Measurements from ENCODE around the gene LRCH1. TPM values are rescaled to one million over a fixed set of nuclear protein-coding genes. Genes with fewer than 3 reads are reported as not detected.

The LRCH1 gene
- total RNA-seq, 1 experiment from 2014 or later: 11.8 TPM

DNA sequence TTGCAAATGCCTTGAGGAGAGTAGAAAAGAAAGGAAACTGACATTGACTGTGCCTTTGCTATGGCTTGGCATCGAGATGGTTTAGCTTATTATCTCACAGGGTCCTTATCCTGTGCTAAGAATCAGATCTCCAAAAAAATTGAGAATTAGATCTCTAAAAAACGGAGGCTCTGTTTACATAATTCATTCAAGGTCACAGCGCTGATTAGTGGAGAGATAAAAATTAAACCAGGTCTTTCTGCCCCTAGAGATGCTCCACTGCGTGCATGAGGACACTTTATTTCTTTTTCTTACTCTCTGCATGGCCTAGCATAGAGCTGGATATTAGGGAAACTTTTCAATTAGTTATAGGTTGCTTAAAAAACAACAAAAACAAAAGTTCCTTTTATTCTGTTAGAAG, 17.3 kb downstream of the LRCH1 start (continued):
- TF ChIP-seq, protein P1, sequence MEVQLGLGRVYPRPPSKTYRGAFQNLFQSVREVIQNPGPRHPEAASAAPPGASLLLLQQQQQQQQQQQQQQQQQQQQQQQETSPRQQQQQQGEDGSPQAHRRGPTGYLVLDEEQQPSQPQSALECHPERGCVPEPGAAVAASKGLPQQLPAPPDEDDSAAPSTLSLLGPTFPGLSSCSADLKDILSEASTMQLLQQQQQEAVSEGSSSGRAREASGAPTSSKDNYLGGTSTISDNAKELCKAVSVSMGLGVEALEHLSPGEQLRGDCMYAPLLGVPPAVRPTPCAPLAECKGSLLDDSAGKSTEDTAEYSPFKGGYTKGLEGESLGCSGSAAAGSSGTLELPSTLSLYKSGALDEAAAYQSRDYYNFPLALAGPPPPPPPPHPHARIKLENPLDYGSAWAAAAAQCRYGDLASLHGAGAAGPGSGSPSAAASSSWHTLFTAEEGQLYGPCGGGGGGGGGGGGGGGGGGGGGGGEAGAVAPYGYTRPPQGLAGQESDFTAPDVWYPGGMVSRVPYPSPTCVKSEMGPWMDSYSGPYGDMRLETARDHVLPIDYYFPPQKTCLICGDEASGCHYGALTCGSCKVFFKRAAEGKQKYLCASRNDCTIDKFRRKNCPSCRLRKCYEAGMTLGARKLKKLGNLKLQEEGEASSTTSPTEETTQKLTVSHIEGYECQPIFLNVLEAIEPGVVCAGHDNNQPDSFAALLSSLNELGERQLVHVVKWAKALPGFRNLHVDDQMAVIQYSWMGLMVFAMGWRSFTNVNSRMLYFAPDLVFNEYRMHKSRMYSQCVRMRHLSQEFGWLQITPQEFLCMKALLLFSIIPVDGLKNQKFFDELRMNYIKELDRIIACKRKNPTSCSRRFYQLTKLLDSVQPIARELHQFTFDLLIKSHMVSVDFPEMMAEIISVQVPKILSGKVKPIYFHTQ (CRISPR knock-in tag; IDR thresholded peaks at IDR 0.05): no peak
- TF ChIP-seq, protein P2, sequence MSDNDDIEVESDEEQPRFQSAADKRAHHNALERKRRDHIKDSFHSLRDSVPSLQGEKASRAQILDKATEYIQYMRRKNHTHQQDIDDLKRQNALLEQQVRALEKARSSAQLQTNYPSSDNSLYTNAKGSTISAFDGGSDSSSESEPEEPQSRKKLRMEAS (CRISPR knock-in tag; IDR thresholded peaks at IDR 0.05): no peak
- TF ChIP-seq ZNF317 (CRISPR knock-in tag; IDR thresholded peaks at IDR 0.05; ENCODE audit: borderline replicate concordance, low read depth) (no peak), ZNF138 (CRISPR knock-in tag; conservative IDR thresholded peaks at IDR 0.05) (no peak), ATF1 (CRISPR knock-in tag; IDR thresholded peaks at IDR 0.05) (no peak), JAZF1 (CRISPR knock-in tag; IDR thresholded peaks at IDR 0.05) (no peak)
- TF ChIP-seq, protein P3, sequence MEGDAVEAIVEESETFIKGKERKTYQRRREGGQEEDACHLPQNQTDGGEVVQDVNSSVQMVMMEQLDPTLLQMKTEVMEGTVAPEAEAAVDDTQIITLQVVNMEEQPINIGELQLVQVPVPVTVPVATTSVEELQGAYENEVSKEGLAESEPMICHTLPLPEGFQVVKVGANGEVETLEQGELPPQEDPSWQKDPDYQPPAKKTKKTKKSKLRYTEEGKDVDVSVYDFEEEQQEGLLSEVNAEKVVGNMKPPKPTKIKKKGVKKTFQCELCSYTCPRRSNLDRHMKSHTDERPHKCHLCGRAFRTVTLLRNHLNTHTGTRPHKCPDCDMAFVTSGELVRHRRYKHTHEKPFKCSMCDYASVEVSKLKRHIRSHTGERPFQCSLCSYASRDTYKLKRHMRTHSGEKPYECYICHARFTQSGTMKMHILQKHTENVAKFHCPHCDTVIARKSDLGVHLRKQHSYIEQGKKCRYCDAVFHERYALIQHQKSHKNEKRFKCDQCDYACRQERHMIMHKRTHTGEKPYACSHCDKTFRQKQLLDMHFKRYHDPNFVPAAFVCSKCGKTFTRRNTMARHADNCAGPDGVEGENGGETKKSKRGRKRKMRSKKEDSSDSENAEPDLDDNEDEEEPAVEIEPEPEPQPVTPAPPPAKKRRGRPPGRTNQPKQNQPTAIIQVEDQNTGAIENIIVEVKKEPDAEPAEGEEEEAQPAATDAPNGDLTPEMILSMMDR (IDR thresholded peaks at IDR 0.05): no peak
- TF ChIP-seq, protein P4, sequence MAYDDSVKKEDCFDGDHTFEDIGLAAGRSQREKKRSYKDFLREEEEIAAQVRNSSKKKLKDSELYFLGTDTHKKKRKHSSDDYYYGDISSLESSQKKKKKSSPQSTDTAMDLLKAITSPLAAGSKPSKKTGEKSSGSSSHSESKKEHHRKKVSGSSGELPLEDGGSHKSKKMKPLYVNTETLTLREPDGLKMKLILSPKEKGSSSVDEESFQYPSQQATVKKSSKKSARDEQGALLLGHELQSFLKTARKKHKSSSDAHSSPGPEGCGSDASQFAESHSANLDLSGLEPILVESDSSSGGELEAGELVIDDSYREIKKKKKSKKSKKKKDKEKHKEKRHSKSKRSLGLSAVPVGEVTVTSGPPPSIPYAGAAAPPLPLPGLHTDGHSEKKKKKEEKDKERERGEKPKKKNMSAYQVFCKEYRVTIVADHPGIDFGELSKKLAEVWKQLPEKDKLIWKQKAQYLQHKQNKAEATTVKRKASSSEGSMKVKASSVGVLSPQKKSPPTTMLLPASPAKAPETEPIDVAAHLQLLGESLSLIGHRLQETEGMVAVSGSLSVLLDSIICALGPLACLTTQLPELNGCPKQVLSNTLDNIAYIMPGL (CRISPR knock-in tag; IDR thresholded peaks at IDR 0.05): no peak
- TF ChIP-seq, protein P5, sequence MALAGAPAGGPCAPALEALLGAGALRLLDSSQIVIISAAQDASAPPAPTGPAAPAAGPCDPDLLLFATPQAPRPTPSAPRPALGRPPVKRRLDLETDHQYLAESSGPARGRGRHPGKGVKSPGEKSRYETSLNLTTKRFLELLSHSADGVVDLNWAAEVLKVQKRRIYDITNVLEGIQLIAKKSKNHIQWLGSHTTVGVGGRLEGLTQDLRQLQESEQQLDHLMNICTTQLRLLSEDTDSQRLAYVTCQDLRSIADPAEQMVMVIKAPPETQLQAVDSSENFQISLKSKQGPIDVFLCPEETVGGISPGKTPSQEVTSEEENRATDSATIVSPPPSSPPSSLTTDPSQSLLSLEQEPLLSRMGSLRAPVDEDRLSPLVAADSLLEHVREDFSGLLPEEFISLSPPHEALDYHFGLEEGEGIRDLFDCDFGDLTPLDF (CRISPR knock-in tag; IDR thresholded peaks at IDR 0.05): no peak
- TF ChIP-seq, protein P6, sequence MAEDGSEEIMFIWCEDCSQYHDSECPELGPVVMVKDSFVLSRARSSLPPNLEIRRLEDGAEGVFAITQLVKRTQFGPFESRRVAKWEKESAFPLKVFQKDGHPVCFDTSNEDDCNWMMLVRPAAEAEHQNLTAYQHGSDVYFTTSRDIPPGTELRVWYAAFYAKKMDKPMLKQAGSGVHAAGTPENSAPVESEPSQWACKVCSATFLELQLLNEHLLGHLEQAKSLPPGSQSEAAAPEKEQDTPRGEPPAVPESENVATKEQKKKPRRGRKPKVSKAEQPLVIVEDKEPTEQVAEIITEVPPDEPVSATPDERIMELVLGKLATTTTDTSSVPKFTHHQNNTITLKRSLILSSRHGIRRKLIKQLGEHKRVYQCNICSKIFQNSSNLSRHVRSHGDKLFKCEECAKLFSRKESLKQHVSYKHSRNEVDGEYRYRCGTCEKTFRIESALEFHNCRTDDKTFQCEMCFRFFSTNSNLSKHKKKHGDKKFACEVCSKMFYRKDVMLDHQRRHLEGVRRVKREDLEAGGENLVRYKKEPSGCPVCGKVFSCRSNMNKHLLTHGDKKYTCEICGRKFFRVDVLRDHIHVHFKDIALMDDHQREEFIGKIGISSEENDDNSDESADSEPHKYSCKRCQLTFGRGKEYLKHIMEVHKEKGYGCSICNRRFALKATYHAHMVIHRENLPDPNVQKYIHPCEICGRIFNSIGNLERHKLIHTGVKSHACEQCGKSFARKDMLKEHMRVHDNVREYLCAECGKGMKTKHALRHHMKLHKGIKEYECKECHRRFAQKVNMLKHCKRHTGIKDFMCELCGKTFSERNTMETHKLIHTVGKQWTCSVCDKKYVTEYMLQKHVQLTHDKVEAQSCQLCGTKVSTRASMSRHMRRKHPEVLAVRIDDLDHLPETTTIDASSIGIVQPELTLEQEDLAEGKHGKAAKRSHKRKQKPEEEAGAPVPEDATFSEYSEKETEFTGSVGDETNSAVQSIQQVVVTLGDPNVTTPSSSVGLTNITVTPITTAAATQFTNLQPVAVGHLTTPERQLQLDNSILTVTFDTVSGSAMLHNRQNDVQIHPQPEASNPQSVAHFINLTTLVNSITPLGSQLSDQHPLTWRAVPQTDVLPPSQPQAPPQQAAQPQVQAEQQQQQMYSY (CRISPR knock-in tag; IDR thresholded peaks at IDR 0.05): no peak

DNA sequence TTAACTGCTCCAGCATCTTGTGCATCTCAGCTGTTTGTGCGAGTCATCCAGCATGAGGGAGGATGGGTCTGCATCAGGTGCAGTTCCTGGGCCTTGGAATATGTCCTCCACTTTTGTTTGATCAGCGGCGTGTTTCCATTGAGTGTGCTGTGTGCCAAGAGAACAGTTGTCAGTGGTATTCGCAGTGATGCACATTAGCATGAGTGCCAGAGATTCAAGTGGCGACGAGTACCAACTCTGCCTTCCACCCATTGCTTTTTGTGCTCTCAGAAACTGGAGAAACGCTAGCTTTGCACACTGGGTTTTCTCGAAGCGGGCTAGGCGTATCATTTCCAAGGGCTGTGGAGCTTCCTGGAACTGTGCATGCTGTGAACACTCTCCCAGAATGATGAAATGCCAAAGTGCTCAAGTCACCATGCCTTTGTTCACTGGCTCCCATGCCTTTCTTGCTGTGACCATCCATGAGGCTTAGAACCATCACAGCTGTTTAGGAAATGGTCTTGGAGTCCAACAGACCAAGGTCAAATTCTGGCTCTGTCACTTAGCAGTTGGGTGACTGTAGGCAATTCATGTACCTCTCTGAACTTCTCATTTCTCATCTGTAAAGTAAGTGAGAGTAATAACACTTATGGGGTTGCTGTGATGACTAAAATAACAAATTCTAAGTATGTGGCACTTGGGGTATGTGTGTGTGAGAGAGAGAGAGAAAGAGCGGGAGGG, 18.4 kb downstream of the LRCH1 start:
- POLR2A ChIA-PET: interaction anchor here (0.6 kb wide), 1 partner anchor 64 kb away, joined by 3 read pairs; no protein-coding TSS in a partner anchor
- ATAC-seq (no peak), DNase-seq (ENCODE audit: low spot score) (no peak)
- H3K36me3 Mint-ChIP-seq: no peaks in the 10 kb centered on the region
- no peak overlapping the region for H3K4me3 Mint-ChIP-seq
- H3K27ac Mint-ChIP-seq: 0 out of 2 replicates have a peak overlapping the region, but pooled peaks have one; percentile 46
- no peaks in the 10 kb centered on the region for H3K27me3 Mint-ChIP-seq (ENCODE audit: low read depth)
- H3K9me3 Mint-ChIP-seq: no peaks in the 10 kb centered on the region
- H3K4me1 Mint-ChIP-seq: peaks cover 37% of the 10 kb centered on the region
- CTCF ChIA-PET: interaction anchor here (1.4 kb wide), 1 partner anchor 19 kb away, joined by 4 read pairs; no protein-coding TSS in a partner anchor
- TF ChIP-seq, protein P7, sequence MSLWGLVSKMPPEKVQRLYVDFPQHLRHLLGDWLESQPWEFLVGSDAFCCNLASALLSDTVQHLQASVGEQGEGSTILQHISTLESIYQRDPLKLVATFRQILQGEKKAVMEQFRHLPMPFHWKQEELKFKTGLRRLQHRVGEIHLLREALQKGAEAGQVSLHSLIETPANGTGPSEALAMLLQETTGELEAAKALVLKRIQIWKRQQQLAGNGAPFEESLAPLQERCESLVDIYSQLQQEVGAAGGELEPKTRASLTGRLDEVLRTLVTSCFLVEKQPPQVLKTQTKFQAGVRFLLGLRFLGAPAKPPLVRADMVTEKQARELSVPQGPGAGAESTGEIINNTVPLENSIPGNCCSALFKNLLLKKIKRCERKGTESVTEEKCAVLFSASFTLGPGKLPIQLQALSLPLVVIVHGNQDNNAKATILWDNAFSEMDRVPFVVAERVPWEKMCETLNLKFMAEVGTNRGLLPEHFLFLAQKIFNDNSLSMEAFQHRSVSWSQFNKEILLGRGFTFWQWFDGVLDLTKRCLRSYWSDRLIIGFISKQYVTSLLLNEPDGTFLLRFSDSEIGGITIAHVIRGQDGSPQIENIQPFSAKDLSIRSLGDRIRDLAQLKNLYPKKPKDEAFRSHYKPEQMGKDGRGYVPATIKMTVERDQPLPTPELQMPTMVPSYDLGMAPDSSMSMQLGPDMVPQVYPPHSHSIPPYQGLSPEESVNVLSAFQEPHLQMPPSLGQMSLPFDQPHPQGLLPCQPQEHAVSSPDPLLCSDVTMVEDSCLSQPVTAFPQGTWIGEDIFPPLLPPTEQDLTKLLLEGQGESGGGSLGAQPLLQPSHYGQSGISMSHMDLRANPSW (CRISPR knock-in tag; conservative IDR thresholded peaks at IDR 0.05; ENCODE audit: low read depth): no peak
- TF ChIP-seq, protein P6 (CRISPR knock-in tag; IDR thresholded peaks at IDR 0.05): no peak
- no peak for TF ChIP-seq MXD4 (CRISPR knock-in tag; IDR thresholded peaks at IDR 0.05; ENCODE audit: borderline replicate concordance)
- no peak for TF ChIP-seq SMAD4 (CRISPR knock-in tag; IDR thresholded peaks at IDR 0.05)
- no peak for TF ChIP-seq TP53 (CRISPR knock-in tag; IDR thresholded peaks at IDR 0.05)
- TF ChIP-seq ZNF138 (CRISPR knock-in tag; conservative IDR thresholded peaks at IDR 0.05): no peak
- TF ChIP-seq GTF2I (CRISPR knock-in tag; conservative IDR thresholded peaks at IDR 0.05): no peak
